EH (cell line): ENCODE results near the gene DDX1.
"Not testable (repeated sequence)": the region's sequence is repeated elsewhere in the genome, so short reads cannot be mapped to it uniquely, and the experiment has no call there.

Experiments used
- DNase-seq: peaks from one replicate; pipeline ENCODE4 v3.0.0-alpha.2; 2015; ENCODE audit warnings: low read depth

The DDX1 gene

DNA sequence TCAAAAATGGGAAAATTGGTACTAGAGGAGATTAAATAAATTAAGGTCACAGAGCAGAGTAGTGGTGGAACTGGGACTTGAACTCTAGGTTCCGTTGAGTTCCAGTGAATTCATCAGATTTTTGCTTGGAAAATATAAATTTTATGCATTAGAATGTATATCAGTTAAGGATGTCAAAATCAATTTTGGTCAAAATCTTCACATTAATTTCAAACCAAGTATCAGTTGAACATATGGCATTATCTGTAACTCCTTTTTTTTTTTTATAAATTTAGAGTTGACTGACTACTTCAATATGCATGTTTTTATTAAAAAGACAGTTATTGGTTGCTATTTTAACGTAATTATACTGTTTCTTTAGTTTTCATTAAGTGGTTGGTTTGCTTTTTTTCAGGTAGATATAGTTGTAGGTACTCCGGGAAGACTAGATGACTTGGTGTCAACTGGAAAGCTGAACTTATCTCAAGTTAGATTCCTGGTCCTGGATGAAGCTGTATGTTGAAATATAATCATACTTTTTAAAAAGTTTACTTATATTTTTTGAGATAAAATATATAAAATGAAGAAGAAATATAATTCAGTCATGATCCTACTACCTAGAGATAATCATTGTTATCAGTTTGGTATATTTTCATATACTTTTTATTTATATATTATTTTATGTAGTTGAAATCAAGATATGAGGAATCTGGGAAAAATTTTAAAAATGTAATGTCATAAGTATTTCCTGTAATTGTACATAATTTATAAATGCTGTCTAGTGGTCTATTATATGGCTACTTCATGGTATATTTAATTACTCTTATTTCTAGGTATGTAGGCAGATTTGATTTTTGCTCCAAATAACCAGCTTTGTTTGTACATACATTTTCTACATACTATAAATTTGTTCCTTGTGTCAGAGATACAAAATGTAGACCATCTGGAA, 25.4 kb downstream of the DDX1 start:
- no peak for DNase-seq

DNA sequence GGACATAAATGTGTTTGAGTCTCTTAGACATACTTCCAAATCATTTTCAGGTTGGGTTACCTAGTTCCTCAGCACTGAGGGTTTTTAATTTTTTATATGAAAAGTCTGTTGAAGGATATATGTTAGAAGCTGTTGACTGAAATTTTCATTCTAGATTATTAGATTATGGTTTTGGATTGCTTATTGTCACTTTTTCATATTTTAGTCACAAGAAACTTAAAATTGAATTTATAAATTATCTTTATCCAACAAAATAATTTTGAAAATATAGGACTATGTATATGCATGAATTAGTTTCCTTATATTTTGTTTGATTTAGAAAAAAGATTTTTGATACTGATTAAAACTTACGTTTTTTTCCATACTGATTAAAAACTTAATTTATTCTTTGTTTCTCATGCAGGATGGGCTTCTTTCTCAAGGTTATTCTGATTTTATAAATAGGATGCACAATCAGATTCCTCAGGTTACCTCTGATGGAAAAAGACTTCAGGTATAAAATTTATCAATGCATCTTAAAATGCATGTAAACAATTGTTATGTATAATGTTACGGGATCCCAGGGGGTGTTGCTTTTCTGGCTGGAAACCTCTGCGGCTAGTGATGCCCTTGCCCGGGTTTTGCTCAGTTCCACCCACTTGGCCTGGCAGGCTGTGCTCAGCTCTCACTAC, 26.2 kb downstream of the DDX1 start:
- no peak for DNase-seq

DNA sequence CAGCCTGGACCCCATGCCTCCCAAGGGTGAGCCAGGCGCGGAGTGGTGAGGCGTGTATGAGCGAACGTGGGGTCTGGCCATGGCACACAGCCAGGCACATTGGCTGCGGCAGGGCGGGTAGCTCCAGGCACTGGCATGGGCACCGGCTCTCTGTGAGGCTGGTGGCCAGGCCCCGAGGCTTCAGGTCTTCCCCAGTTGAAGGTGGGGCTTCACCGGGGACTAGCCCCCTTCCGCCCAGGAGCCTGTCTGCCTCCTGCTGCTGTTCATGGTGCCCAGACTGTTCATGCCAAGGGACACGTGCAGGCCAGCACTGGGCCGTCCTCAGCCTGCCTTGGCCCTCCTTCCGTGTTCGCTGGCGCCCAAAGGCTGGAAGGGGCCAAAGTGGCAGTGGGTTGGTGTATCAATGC, 26.8 kb downstream of the DDX1 start:
- DNase-seq = no peak

DNA sequence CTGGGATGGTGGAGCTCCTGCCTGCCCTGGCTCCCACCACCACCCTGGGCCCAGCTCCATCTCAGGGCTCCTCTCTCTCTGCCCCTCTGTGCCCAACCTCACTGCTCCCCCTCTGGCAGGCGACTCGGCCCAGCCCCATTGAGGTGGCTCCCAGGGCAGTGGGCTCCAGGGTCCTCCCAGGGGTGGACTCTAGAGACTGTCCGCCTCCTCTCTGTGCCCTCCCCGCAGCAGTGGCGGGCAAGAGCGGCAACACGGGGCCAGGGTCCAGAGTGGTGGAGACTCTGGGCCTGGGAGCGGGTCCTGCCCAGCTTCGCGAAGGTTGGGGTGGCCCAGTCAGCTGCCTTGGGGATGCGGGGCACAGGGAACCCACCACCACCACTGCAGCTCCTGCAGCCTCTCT, 27.4 kb downstream of the DDX1 start:
- no peak for DNase-seq

DNA sequence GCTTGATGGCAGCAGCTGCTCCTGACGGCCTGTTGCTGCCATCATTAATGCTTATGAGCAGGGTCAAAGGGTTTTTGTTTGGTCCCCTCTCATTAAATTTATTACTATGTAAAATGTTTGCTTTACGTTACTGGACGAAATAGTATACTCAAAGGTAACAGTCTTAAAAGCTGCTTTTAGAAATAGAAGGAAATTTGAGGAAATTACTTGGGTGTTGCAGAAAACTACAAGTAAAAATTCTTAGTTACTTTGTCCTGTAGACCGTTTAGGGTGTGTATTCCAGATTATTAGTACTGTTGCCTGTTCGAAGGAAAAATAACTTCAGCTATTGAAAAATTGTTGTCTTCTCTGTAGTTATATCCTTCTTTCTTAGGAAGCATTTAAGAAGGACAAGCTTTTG, 27.8 kb downstream of the DDX1 start:
- DNase-seq = no peak

DNA sequence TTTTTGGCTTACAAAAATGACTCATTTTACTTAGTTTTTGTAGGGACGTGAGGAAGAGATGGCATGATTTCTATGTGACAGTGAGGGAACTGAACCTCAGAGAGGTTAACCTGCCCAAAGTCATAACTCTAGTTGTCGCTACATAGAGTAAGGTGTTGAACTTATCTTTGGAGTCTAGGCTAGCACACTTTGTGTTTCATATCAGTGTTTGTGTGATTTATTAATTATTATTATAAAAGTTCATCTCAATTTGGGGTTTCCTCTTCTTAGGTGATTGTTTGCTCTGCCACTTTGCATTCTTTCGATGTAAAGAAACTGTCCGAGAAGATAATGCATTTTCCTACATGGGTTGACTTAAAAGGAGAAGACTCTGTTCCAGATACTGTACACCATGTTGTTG, 28.3 kb downstream of the DDX1 start:
- no peak for DNase-seq

DNA sequence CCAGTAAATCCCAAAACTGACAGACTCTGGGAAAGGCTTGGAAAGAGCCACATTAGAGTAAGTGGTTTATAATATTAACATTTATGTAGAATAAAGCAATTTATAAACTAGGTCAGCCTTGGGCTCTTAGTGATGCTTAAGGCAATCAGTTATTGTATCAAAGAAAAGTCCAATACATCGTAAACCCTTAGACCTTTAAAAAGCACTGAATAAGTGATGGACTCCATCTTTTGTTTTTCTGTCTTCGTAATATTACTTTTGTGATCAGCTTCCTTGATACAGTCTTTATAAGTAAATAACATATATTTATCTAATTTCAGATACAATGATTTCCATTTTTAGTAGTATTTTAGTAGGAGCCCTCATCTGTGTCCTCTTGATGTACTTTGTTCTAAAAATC, 28.7 kb downstream of the DDX1 start:
- no peak for DNase-seq

DNA sequence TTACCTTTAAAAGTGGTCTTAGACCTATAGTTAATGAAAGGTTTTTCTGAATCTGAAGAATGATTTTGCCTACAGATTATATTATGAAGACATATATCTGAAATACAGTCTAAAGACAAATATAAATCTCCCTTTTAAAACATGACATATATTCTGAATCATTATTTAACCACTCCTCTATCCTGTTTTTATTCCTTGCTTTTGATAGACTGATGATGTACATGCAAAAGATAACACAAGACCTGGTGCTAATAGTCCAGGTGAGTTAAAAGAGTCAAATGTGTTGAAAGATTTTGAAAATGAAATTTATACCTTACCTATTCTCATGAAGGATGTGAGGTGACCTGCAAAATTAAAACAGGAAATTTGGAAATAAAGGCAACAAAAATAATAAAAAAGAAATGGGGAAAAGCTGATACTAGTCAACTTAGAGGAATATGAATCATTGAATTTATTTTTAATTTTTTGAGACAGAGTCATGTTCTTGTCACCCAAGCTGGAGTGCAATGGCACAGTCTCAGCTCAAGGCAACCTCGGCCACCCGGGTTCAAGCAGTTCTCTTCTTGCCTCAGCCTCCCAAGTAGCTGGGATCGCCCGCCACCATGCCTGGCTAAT, 29.3 kb downstream of the DDX1 start:
- DNase-seq = no peak

DNA sequence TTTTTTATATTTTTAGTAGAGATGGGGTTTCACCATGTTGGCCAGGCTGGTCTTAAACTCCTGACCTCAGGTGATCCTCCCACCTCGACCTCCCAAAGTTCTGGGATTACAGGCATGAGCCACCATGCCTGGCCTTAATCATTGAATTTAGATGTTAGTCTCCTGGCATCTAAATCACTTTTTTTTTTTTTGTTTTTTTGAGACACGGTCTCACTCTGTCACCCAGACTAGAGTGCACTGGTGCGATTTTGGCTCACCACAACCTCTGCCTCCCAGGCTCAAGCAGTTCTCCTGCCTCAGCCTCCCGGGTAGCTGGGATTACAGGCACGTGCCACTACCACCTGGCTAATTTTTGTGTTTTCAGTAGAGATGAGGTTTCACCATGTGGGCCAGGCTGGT, 29.8 kb downstream of the DDX1 start:
- not testable (repeated sequence) for DNase-seq

DNA sequence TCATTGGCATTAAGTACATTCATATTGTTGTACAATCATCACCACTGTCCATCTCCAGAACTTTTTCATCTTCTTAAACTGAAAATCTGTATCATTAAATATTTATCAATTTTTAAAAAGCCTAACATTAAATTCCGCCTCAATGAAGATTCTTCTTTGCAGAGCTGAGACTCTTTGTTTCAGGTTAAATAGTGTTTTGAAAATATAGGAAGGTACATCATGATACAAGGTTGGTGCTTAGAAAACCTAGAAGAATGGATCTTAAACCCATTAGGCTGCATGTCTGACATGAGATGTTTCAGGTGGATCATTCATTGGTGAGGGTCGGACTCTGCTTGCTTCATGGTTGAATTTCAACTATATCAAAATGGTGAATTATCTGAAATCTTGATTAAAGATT, 30.5 kb downstream of the DDX1 start:
- no peak for DNase-seq

DNA sequence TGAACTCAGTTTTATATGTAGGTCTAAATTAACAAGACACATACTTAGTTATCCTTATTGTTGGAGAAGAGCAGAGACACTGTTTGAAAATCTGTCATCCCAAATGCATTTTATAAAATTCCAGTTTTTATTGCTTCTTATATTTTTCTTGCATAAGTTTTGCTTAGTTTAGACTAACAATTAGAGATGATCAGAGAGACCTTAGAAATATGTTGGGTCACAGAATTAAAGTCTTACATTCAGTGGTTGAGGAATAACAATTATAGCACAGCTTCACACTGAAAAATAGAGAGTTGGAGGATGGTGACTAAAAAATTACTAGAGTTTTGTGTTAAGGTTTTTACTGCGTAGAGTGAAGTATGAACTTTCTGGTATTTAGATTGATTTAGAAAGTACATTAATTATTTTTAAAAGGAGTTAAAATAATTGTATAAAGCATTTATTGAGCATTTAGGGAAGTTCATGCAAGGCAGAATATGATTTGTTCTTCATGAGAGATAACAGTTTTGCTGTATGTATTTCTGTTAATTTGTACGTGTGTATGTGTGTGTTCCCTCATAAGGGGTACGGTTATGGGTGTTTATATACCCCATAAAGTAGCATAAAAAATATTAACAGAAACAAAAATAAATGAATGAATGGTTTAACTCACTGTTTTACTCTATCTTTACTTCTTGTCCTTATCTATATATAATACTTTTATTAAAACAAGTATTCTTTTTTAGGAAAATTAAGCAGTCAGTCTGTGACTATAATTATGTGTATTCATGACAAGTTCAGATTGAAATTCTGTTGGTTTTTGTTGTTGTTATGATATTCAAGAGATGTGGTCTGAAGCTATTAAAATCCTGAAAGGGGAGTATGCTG, 31.2 kb downstream of the DDX1 start:
- no peak for DNase-seq

DNA sequence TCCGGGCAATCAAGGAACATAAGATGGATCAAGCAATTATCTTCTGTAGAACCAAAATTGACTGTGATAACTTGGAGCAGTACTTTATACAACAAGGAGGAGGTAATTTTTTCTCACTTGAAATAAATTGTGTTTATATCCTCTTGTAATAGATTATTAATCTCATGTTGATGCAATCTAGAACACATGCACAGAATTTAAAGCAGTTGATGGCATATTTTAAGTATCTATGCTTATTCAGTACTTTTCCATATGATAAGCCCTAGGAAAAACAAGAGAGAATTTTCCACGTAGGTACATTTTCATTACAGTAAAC, 31.8 kb downstream of the DDX1 start:
- no peak for DNase-seq

DNA sequence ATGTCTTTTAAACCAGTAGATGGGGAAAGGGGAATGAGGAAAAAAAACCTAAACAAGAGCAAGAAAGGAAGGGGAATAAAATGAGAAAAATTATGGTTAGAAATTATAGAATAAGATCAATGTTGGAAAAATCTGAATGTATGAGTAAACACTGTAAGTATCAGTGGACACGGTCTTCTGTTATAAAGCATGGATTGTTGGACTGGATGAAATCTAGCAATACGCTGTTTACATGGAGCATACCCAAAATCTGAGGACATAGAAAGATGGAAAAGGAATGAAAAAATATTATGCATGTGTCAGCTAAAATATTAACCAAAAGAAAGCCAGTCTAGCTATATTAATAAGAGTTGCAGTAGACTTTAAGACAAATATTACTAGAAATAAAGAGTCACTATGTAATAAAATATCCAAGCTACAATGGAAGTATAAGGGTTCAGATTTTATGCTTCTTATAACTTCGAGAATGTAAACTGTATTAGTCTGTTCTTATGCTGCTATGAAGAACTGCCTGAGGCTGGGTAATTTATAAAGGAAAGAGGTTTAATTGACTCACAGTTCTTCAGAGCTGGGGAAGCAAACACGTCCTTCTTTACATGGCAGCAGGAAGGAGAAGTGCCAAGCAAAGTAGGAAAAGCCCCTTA, 32.4 kb downstream of the DDX1 start:
- DNase-seq = no peak

DNA sequence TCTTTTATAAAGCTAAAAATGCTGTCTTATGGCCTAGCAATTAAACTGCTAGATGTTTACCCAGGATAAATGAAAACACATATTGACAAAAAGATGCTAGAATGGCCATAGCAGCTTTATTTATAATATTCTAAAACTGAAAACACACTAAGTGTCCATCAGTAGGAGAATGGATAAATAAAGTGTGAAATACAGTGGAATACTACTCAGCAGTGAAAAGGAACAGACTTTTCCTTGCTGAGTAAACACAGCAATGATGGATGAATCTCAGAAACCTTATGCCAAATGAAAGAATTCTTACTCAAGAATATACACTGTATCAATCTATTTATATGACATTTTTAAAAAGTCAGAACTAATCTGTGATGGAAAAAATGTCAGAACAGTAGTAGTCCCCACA, 33.2 kb downstream of the DDX1 start:
- no peak for DNase-seq

DNA sequence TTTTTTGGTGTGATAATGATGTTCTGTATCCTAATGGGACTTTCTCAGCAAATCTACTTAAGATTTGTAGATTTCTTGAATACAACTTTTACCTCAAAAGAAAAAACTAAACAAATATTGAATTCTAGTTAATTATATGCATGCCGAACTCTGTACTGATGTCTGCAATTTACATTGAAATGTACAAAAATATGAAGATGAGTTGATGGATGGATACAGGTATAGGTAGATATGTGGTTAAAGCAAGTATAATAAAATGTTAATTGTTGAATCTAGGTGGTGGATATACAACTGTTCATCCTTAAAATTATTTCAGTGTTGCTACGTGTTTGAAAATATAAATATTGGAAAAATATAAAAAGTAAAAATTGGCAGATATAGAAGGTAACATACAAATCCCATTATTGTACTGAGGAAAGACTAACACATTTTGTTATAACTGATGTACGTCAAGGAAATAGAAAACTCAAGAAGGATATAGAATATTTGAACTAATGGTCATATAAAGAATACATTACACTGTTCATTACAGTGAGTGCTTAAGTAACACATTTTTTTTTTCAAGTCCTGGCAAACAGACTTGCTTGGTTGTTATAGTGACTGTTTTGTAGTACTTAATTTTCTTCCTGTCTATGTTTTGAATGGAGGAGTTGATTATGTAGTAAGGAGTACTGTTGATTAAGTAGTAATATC, 33.8 kb downstream of the DDX1 start:
- DNase-seq = no peak

DNA sequence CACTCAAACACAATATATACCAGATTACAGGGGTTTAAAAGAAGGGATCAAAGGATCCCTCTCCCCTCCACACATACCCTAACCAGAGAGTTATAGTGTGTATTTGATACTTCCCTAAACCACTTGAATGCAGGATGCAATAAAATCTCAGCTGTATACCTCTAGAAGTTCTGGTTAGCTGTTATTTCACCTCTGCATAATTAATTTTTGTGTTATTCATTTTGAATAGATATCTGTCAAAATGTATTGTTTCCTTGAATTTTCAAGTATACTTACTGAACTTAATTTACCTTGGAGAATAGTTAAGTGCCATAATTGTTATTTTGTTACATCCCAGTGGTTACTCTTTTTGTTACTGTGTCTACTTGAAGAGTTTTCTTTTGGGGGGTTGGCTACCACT, 34.5 kb downstream of the DDX1 start:
- no peak for DNase-seq

DNA sequence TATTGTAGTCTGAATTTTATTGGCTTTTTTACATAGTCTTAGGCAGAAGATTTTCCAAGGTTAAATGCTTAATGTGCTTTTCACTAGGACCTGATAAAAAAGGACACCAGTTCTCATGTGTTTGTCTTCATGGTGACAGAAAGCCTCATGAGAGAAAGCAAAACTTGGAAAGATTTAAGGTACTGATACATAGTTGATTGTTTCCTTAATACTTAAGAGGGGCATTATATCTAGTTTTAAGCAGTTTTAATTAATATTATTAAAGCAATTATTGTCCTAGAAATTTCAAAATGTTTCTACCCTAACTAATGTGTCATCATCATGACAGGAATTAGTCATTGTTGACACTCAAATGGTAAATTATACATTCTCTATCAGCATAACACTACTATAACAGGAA, 35.3 kb downstream of the DDX1 start:
- no peak for DNase-seq

DNA sequence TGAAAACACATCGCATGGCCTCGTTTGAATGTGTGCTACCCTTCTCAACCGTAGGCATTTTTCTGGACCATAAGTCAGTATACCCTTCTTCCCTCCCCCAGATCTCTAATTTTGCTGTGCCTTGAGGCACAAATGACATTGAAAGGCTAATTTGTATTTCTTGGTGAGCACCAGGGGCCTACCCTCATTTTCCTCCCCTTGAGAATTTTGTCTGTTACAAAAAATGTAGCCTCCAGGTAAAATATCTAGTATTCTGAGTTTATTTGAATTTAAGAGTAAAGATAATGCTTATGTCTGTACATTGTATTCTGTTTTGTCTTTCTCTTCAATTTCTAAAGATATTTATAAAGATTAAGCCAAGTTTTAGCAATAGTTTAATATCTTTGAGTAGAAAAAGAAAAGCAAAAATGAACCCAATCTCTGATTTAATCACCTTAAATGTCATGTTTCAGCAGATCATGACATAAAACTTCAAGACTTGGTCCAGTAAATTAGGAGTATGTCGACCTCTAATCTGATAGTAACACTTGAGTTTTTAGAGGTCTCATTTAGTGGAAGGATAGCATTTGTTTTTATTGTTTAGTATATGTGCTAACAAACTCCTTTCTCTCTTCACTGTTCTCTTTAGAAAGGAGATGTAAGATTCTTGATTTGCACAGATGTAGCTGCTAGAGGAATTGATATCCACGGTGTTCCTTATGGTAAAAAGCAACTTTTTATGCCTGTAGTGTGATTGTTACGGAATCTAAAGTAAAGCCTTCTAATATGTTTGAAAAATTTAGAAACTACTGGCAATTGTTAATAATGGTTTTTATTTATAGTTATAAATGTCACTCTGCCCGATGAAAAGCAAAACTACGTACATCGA, 36.4 kb downstream of the DDX1 start:
- no peak for DNase-seq

DNA sequence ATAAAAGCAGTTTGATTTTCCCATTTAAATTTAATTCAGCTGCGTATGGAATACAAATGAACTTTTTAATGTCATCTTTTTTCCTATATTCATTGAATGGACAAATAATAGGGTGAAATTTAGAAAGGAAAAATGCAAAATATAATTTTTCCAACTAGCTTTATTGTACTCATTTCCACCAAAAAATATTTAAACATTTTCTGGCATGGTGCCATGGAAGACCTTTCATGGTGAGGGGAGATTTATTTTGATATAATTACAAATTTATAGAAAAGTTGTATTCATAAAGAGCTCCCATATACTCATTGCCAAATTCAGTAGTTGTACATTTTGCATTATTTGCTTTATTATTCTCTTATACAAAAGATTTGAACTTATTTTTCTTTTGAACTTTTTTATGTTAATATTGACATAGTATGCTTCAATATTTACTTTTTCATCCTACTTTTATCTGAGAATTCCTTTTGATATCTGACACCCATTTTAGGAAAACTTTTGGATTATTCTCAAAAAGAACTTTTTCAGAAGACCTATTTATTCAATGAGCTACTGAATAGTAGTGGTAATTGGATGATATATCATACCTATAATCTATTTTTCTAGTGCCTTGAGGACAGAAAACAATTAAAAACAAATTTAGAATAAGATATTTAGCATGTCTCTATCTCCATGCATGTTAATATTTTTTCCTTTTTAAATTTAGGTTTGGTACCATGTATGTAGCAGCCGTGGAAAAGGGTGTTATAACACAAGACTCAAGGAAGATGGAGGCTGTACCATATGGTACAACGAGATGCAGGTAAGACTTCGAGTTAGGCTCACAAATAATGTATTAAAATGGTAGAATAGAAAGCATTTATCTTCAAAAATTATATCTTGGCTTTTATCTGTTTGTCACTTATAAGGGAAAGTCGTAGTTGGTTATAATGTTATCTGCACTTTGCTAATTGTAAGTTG, 37.5 kb downstream of the DDX1 start:
- DNase-seq = no peak
